Esophagus squamous epithelium (tissue), 5 donors: ENCODE data around the gene PIEZO1. TPM values are rescaled to one million over a fixed set of nuclear protein-coding genes. Genes with fewer than 3 reads are reported as not detected.
A peak's percentile ranks its signal among the peaks of the same experiment; 100 is the strongest.

ENCODE experiments used
- DNase-seq: peaks from one replicate; lab custom pipeline; 2025; lab: John Stamatoyannopoulos, UW
- H3K27ac ChIP-seq, 4 donors: fragments of 200-600 bp; sonication (generic); one replicate each; pipeline ENCODE4 v1.5.1; 2016 to 2019; ENCODE audit warnings: mild to moderate bottlenecking in 1 of 4
- H3K27me3 ChIP-seq, 4 donors: fragments of 200-600 bp; sonication (generic); 1 replicate in 3 of 4; 2 replicates in 1 of 4; pipeline versions ENCODE4 v1.5.1 to v1.6.0; 2017 to 2021; ENCODE audit warnings: antibody characterized with exemption in 1 of 4
- H3K36me3 ChIP-seq, 3 donors: fragments of 200-600 bp; sonication (generic); one replicate each; pipeline ENCODE4 v1.5.1; 2016 to 2019
- H3K4me1 ChIP-seq, 3 donors: fragments of 200-600 bp; sonication (generic); one replicate each; pipeline ENCODE4 v1.5.1; 2017 to 2019
- H3K4me3 ChIP-seq, 4 donors: fragments of 200-600 bp; sonication (generic); 1 replicate in 3 of 4; 2 replicates in 1 of 4; pipeline ENCODE4 v1.5.1; 2016 to 2019; ENCODE audit warnings: mild to moderate bottlenecking in 2 of 4, moderate library complexity in 1 of 4
- H3K9me3 ChIP-seq, 3 donors: fragments of 200-600 bp; sonication (generic); one replicate each; pipeline ENCODE4 v1.5.1; 2016 to 2019
- CTCF ChIP-seq, 6 experiments: fragments of 450-650 bp in 4 of 6; fragments of 200-600 bp in 2 of 6; sonication (generic) in 2 of 6; IDR thresholded peaks; one replicate each; pipeline ENCODE4 v1.5.1; 2016 to 2019; ENCODE audit warnings: antibody characterized with exemption in 6 of 6, mild to moderate bottlenecking in 4 of 6, moderate library complexity in 4 of 6
- POLR2A ChIP-seq, 4 donors: fragments of 450-650 bp; IDR thresholded peaks; one replicate each; pipeline ENCODE4 v1.6.1; 2017; ENCODE audit warnings: antibody characterized with exemption in 4 of 4, mild to moderate bottlenecking in 4 of 4, moderate library complexity in 3 of 4
- WGBS, 2 donors: methylation state at CpG; one replicate each; pipeline ENCODE4 v1.1.5; 2018; 5-methylcytosine and 5-hydroxymethylcytosine counted together
- intact Hi-C: fragments of 100-400 bp; cut with DNase I; formaldehyde crosslinking; loops from one replicate; pipeline ENCODE4 v1.15.0; 2022
- total RNA-seq, 4 donors: library from RNA; depleted of rRNA; stranded (reverse); fragments of >200 nt; gene quantifications; one replicate each; pipeline ENCODE4 v1.1.0, GENCODE V29; 2016
- donor health status: DM: yes; HTN: yes; CAD: no.

Gene PIEZO1
- total RNA-seq, 4 donors from 2014 or later: 46.0 to 131 (median 103) TPM

- Histone ChIP-seq H3K27me3 (no peaks in the 10 kb centered on the region), H3K27ac (peak overlapping the region; percentile 87 to 93 (median 90)), H3K36me3 (peaks cover 0 to 5% (median 0%) of the 10 kb centered on the region in 3 donors), H3K4me3 (peak overlapping the region in 3 of 4 donors; percentile 24 to 54 (median 33)), H3K4me1 (peaks cover 69 to 90% (median 79%) of the 10 kb centered on the region in 3 donors), H3K9me3 (no peaks in the 10 kb centered on the region)
- TF ChIP-seq POLR2A (IDR thresholded peaks at IDR 0.05) (no peak), CTCF (IDR thresholded peaks at IDR 0.05) (no peak)
- 83% methylated on average over 7 of the region's 19 CpGs; no CpG with 5 or more reads in 1 of the 2 donors for WGBS, 2 donors
- intact Hi-C loops: no loop called here
- no peak for DNase-seq
Measured at GRCh38 chr16:88771294-88771772, 13.7 kb downstream of the PIEZO1 start.

- TF ChIP-seq CTCF (IDR thresholded peaks at IDR 0.05) (no peak), POLR2A (IDR thresholded peaks at IDR 0.05) (peak in 1 of 4 donors; percentile 30)
- DNase-seq: no peak
- intact Hi-C loops: no loop called here
- H3K36me3 ChIP-seq: peaks cover 0 to 9% (median 0%) of the 10 kb centered on the region in 3 donors
- peak overlapping the region; percentile 16 to 54 (median 28) for H3K4me3 ChIP-seq
- WGBS, 2 donors: 10% methylated on average over 2 of the region's 41 CpGs; no CpG with 5 or more reads in 1 of the 2 donors
- H3K27ac ChIP-seq: peak overlapping the region; percentile 87 to 93 (median 90)
- H3K4me1 ChIP-seq: peaks cover 72 to 94% (median 78%) of the 10 kb centered on the region in 3 donors
- no peaks in the 10 kb centered on the region for H3K27me3 ChIP-seq
- H3K9me3 ChIP-seq: no peaks in the 10 kb centered on the region
Measured at GRCh38 chr16:88770461-88771293, 14.3 kb downstream of the PIEZO1 start.

GRCh38 chr16:88769617-88770460 is 15.2 kb downstream of the PIEZO1 start:
- Histone ChIP-seq H3K36me3 (peaks cover 0 to 11% (median 0%) of the 10 kb centered on the region in 3 donors), H3K27me3 (no peaks in the 10 kb centered on the region), H3K27ac (peak overlapping the region; percentile 87 to 93 (median 90)), H3K4me1 (peaks cover 76 to 100% (median 81%) of the 10 kb centered on the region in 3 donors), H3K9me3 (no peaks in the 10 kb centered on the region), H3K4me3 (peak overlapping the region; percentile 16 to 54 (median 28))
- TF ChIP-seq POLR2A (IDR thresholded peaks at IDR 0.05) (no peak), CTCF (IDR thresholded peaks at IDR 0.05) (no peak)
- intact Hi-C loops: no loop called here
- no peak for DNase-seq
- WGBS, 2 donors: 21 to 46% methylated on average over 11 of the region's 30 CpGs

- Histone ChIP-seq H3K27me3 (no peaks in the 10 kb centered on the region), H3K4me3 (peak overlapping the region in 1 of 4 donors; percentile 37), H3K4me1 (peaks cover 65 to 100% (median 74%) of the 10 kb centered on the region in 3 donors), H3K36me3 (peaks cover 0 to 26% (median 0%) of the 10 kb centered on the region in 3 donors), H3K9me3 (no peaks in the 10 kb centered on the region), H3K27ac (peak overlapping the region; percentile 87 to 93 (median 90))
- intact Hi-C loops: no loop called here
- TF ChIP-seq CTCF (IDR thresholded peaks at IDR 0.05) (no peak), POLR2A (IDR thresholded peaks at IDR 0.05) (no peak)
- 62 to 66% methylated on average over 4 to 5 of the region's 24 CpGs for WGBS, 2 donors
- DNase-seq: no peak
Measured at GRCh38 chr16:88768071-88768783, 16.8 kb downstream of the PIEZO1 start.
